Hepatic stellate cell (primary cell): Measurements from ENCODE around the gene DYNC1H1.

Source experiments
- DNase-seq: peaks from one replicate; pipeline ENCODE4 v3.0.0; 2011; ENCODE audit warnings: low spot score

Gene DYNC1H1

GRCh38 chr14:102089621-102090343, 125.4 kb downstream of the DYNC1H1 start:
- no peak for DNase-seq

- no peak for DNase-seq
Observed at GRCh38 chr14:102090713-102091112, 126.3 kb downstream of the DYNC1H1 start.

- no peak for DNase-seq
Observed at GRCh38 chr14:102092806-102093205, 128.4 kb downstream of the DYNC1H1 start.

GRCh38 chr14:102094101-102094500, 129.7 kb downstream of the DYNC1H1 start:
- no peak for DNase-seq

GRCh38 chr14:102095231-102095870, 131.0 kb downstream of the DYNC1H1 start:
- DNase-seq, result peak; percentile 45

- DNase-seq, result peak; percentile 27
Observed at GRCh38 chr14:102095871-102096568, 131.6 kb downstream of the DYNC1H1 start.

- DNase-seq, result peak; percentile 74
Observed at GRCh38 chr14:102096569-102097188, 132.3 kb downstream of the DYNC1H1 start.

- DNase-seq, result no peak
Observed at GRCh38 chr14:102097441-102098135, 133.2 kb downstream of the DYNC1H1 start.

GRCh38 chr14:102103062-102103695, 138.8 kb downstream of the DYNC1H1 start:
- no peak for DNase-seq

- DNase-seq, result no peak
Observed at GRCh38 chr14:102105369-102105768, 141.0 kb downstream of the DYNC1H1 start.
